HCT116 (cell line): ENCODE data around the gene LPAR6. TPM values are rescaled to one million over a fixed set of nuclear protein-coding genes. Genes with fewer than 3 reads are reported as not detected.

Source experiments
- ATAC-seq: fragments of 200-7000 bp; cut with Tn5 transposase; 2 replicates; pipeline ENCODE4 v1.9.1; 2020; ENCODE audit warnings: mild to moderate bottlenecking, moderate library complexity
- BruUV-seq: library from RNA; stranded (reverse); fragments of 400-500 nt; replicated peaks from 2 replicates; lab custom pipeline; 2021; lab: Mats Ljungman, UMichigan
- CTCF ChIA-PET: fragments of 300-600 bp; sonication (Branson Sonifier 250); formaldehyde crosslinking; loops from one replicate; lab custom pipeline; 2021; ENCODE audit warnings: antibody characterized with exemption; lab: Charles Lee
- POLR2A ChIA-PET: fragments of 300-600, 350-600 bp; sonication (Branson Sonifier 250); formaldehyde crosslinking; loops from one replicate; lab custom pipeline; 2021; ENCODE audit warnings: antibody characterized with exemption; lab: Charles Lee
- RAD21 ChIA-PET, 2 experiments: fragments of 300-600 bp; sonication (Branson Sonifier 250); formaldehyde crosslinking; loops; one replicate each; lab custom pipeline; 2023; ENCODE audit warnings: low total read pairs in 2 of 2; ENCODE audit not compliant: uncharacterized antibody in 2 of 2, unreplicated experiment in 2 of 2, low non-redundant PET in 1 of 2; lab: Charles Lee
- DNase-seq: peaks from one replicate; pipeline ENCODE4 v3.0.0-alpha.2; 2010; ENCODE audit warnings: low read depth, low spot score
- H2AFZ ChIP-seq: fragments of 200-600 bp; shearing (Covaris generic), sonication (generic); 2 replicates; pipeline ENCODE4 v1.6.1; 2017; ENCODE audit warnings: low read depth, mixed run types, mixed read lengths, antibody characterized with exemption, low read length; ENCODE audit not compliant: poor library complexity, severe bottlenecking
- H3K27ac ChIP-seq: 2 replicates; pipeline ENCODE4 v1.5.1; 2012; ENCODE audit warnings: low read depth, low read length
- H3K27me3 ChIP-seq: fragments of 200-600 bp; sonication (generic); 2 replicates; pipeline ENCODE4 v1.6.1; 2016; ENCODE audit warnings: mixed run types, low read length, mixed read lengths; ENCODE audit not compliant: insufficient read depth
- H3K36me3 ChIP-seq, 2 experiments: fragments of 200-500 bp in 1 of 2; fragments of 200-600 bp in 1 of 2; sonication (Bioruptor generic) in 1 of 2; sonication (generic) in 1 of 2; 2 replicates each; pipeline versions ENCODE4 v1.5.1 to v1.6.1; 2014 to 2016; ENCODE audit warnings: low read length in 2 of 2, inconsistent platforms in 1 of 2, mixed read lengths in 1 of 2, mixed run types in 1 of 2; ENCODE audit not compliant: insufficient read depth in 2 of 2, control insufficient read depth in 1 of 2
- H3K4me1 ChIP-seq, 2 experiments: fragments of 200-600 bp in 1 of 2; sonication (generic) in 1 of 2; 2 replicates each; pipeline versions ENCODE4 v1.5.1 to v1.6.1; 2012 to 2017; ENCODE audit warnings: low read length in 2 of 2, inconsistent platforms in 1 of 2, mild to moderate bottlenecking in 1 of 2, mixed read lengths in 1 of 2, mixed run types in 1 of 2, moderate library complexity in 1 of 2; ENCODE audit not compliant: insufficient read depth in 2 of 2, control insufficient read depth in 1 of 2
- H3K4me2 ChIP-seq: fragments of 200-600 bp; sonication (generic); 2 replicates; pipeline ENCODE4 v1.6.1; 2017; ENCODE audit warnings: mixed run types, low read length, mixed read lengths
- H3K4me3 ChIP-seq, 2 experiments: fragments of 200-600 bp in 1 of 2; sonication (generic) in 1 of 2; replicated peaks in 1 of 2; 2 replicates each; pipeline ENCODE4 v1.5.1; 2011 to 2016; ENCODE audit warnings: low read length in 2 of 2, control low read depth in 1 of 2, low read depth in 1 of 2, mild to moderate bottlenecking in 1 of 2, mixed read lengths in 1 of 2, mixed run types in 1 of 2
- H3K79me2 ChIP-seq: fragments of 200-600 bp; sonication (generic); 2 replicates; pipeline ENCODE4 v1.6.1; 2017; ENCODE audit warnings: mild to moderate bottlenecking, mixed run types, low read length, moderate library complexity, mixed read lengths; ENCODE audit not compliant: insufficient read depth
- H3K9ac ChIP-seq: fragments of 200-600 bp; sonication (generic); 2 replicates; pipeline ENCODE4 v1.6.1; 2016; ENCODE audit warnings: low read length, mixed read lengths
- H3K9me2 ChIP-seq: fragments of 200-600 bp; sonication (generic), shearing (Covaris generic); 2 replicates; pipeline ENCODE4 v1.6.1; 2017; ENCODE audit warnings: mixed run types, mild to moderate bottlenecking, moderate library complexity; ENCODE audit not compliant: insufficient read depth
- H3K9me3 ChIP-seq, 2 experiments: fragments of 200-500 bp in 1 of 2; fragments of 200-600 bp in 1 of 2; sonication (Bioruptor generic) in 1 of 2; sonication (generic) in 1 of 2; 2 replicates each; pipeline ENCODE4 v1.6.1; 2014 to 2017; ENCODE audit warnings: low read length in 2 of 2, mixed read lengths in 2 of 2, inconsistent platforms in 1 of 2, low read depth in 1 of 2, mild to moderate bottlenecking in 1 of 2, mixed run types in 1 of 2, moderate library complexity in 1 of 2; ENCODE audit not compliant: control insufficient read depth in 1 of 2, insufficient read depth in 1 of 2
- H4K20me1 ChIP-seq: fragments of 200-600 bp; sonication (generic), shearing (Covaris generic); 2 replicates; pipeline ENCODE4 v1.6.1; 2017; ENCODE audit warnings: mixed run types, mild to moderate bottlenecking, moderate library complexity; ENCODE audit not compliant: insufficient read depth
- ATF3 ChIP-seq: IDR thresholded peaks from 2 replicates; pipeline ENCODE4 v1.6.1; 2012
- CTCF ChIP-seq, 3 experiments: fragments of 200-600 bp in 1 of 3; sonication (generic) in 1 of 3; IDR thresholded peaks in 2 of 3; conservative IDR thresholded peaks in 1 of 3; 2 replicates each; pipeline ENCODE4 v1.5.1; 2012 to 2017; ENCODE audit warnings: low read depth in 2 of 3, low read length in 2 of 3, antibody characterized with exemption in 1 of 3, borderline replicate concordance in 1 of 3, control low read depth in 1 of 3, mild to moderate bottlenecking in 1 of 3, mixed read lengths in 1 of 3, mixed run types in 1 of 3, moderate library complexity in 1 of 3; ENCODE audit not compliant: insufficient read depth in 1 of 3
- EGR1 ChIP-seq: IDR thresholded peaks from 2 replicates; pipeline ENCODE4 v1.6.1; 2012; ENCODE audit warnings: low read depth
- EZH2 ChIP-seq: fragments of 200-600 bp; sonication (generic); IDR thresholded peaks from 2 replicates; pipeline ENCODE4 v1.6.1; 2017; ENCODE audit warnings: antibody characterized with exemption, mixed run types
- MAX ChIP-seq: IDR thresholded peaks from 2 replicates; pipeline ENCODE4 v1.6.1; 2012
- POLR2A ChIP-seq: IDR thresholded peaks from 2 replicates; pipeline ENCODE4 v1.7.0; 2011; ENCODE audit warnings: borderline replicate concordance; ENCODE audit not compliant: insufficient read depth, insufficient read length; ENCODE audit errors: extremely low read depth
- RAD21 ChIP-seq: IDR thresholded peaks from 2 replicates; pipeline ENCODE4 v1.6.1; 2012; ENCODE audit warnings: low read depth, mild to moderate bottlenecking
- SIN3A ChIP-seq: IDR thresholded peaks from 2 replicates; pipeline ENCODE4 v1.6.1; 2012; ENCODE audit warnings: low read depth
- SRF ChIP-seq: IDR thresholded peaks from 2 replicates; pipeline ENCODE4 v1.6.1; 2012; ENCODE audit warnings: low read depth
- TCF7L2 ChIP-seq: IDR thresholded peaks from 2 replicates; pipeline ENCODE4 v1.7.0; 2011; ENCODE audit warnings: borderline replicate concordance, inconsistent platforms; ENCODE audit not compliant: insufficient read depth, insufficient read length; ENCODE audit errors: extremely low read depth
- ZBTB33 ChIP-seq: IDR thresholded peaks from 2 replicates; pipeline ENCODE4 v1.6.1; 2011; ENCODE audit warnings: mild to moderate bottlenecking, low read length, moderate library complexity; ENCODE audit not compliant: insufficient replicate concordance; ENCODE audit errors: extremely low read depth
- ZFX ChIP-seq: fragments of 450-650 bp; IDR thresholded peaks from 2 replicates; pipeline ENCODE4 v1.6.1; 2017
- intact Hi-C: fragments of 100-400 bp; cut with micrococcal nuclease; formaldehyde crosslinking; loops from 2 replicates; pipeline ENCODE4 v1.10.0; 2022
- total RNA-seq: library from RNA; stranded (reverse); gene quantifications from one replicate; pipeline ENCODE4 v1.2.1, GENCODE V29; 2021; ENCODE audit not compliant: unreplicated experiment

The LPAR6 gene
- total RNA-seq, 1 experiment from 2014 or later, result 0.12 TPM

- CTCF ChIA-PET, result no interaction called here
- POLR2A ChIA-PET, result no interaction called here
- Histone ChIP-seq H3K27ac (no peak overlapping the region), H3K4me1 (0 out of 4 replicates have a peak, but pooled peaks cover 0 to 3% of the 10 kb centered on the region in 2 experiments), H3K27me3 (no peaks in the 10 kb centered on the region), H3K4me3 (no peak overlapping the region), H3K9ac (no peak overlapping the region), H3K79me2 (no peaks in the 10 kb centered on the region), H3K9me2 (no peaks in the 10 kb centered on the region), H3K9me3 (no peaks in the 10 kb centered on the region), H2AFZ (no peak overlapping the region), H3K4me2 (no peak overlapping the region), H3K36me3 (no peaks in the 10 kb centered on the region), H4K20me1 (no peaks in the 10 kb centered on the region)
- DNase-seq (no peak), ATAC-seq (no peak)
- RAD21 ChIA-PET, result no interaction called here
- no TSS peak for BruUV-seq
- intact Hi-C loops, result no loop called here
- TF ChIP-seq CTCF (IDR thresholded peaks at IDR 0.05 in 2 of 3, conservative IDR thresholded peaks at IDR 0.05 in 1 of 3; ENCODE audit: borderline replicate concordance in 1 of 3, insufficient read depth in 1 of 3, low read depth in 2 of 3, low read length in 2 of 3) (no peak), POLR2A (no peak), EZH2 (no peak), SIN3A (no peak), RAD21 (no peak)
Measured at GRCh38 chr13:48431987-48432615, 19.2 kb upstream of the LPAR6 start.

GRCh38 chr13:48431431-48431830 lies 18.5 kb upstream of the LPAR6 start:
- no peak for ATAC-seq
- POLR2A ChIA-PET, result no interaction called here
- no peak overlapping the region for H3K4me2 ChIP-seq
- TF ChIP-seq ZFX (no peak), RAD21 (no peak), MAX (no peak), ZBTB33 (no peak), TCF7L2 (no peak), EGR1 (no peak), SRF (no peak), ATF3 (no peak)

More at GRCh38 chr13:48431431-48431830, 18.5 kb upstream of the LPAR6 start:
- no peaks in the 10 kb centered on the region for H3K9me2 ChIP-seq
- intact Hi-C loops, result no loop called here
- ChIA-PET CTCF (no interaction called here), RAD21 (no interaction called here)
- H3K4me1 ChIP-seq, result 0 out of 4 replicates have a peak, but pooled peaks cover 0 to 3% of the 10 kb centered on the region in 2 experiments
- H3K27me3 ChIP-seq, result no peaks in the 10 kb centered on the region
- no peak for DNase-seq
- H3K79me2 ChIP-seq, result no peaks in the 10 kb centered on the region
- BruUV-seq, result no TSS peak
- H3K27ac ChIP-seq, result no peak overlapping the region
- no peaks in the 10 kb centered on the region for H3K9me3 ChIP-seq
- H3K4me3 ChIP-seq, result no peak overlapping the region
- no peaks in the 10 kb centered on the region for H3K36me3 ChIP-seq
- H2AFZ ChIP-seq, result no peak overlapping the region
- H4K20me1 ChIP-seq, result no peaks in the 10 kb centered on the region
- H3K9ac ChIP-seq, result no peak overlapping the region
